Spleen (tissue), 7 donors: ENCODE results near the gene CSNK2A2.

Experiments used
- POLR2A ChIP-seq, 3 donors: fragments of 450-650 bp; IDR thresholded peaks; one replicate each; pipeline ENCODE4 v1.5.1; 2017; ENCODE audit warnings: antibody characterized with exemption in 3 of 3, mild to moderate bottlenecking in 1 of 3
- POLR2AphosphoS5 ChIP-seq, 3 donors: sonication (generic); formaldehyde crosslinking; IDR thresholded peaks; one replicate each; pipeline ENCODE4 v1.5.1; 2017; ENCODE audit warnings: antibody characterized with exemption in 3 of 3
- TF ChIP-seq, protein P1 (sequence below), 11 experiments: fragments of 200-600 bp in 7 of 11; fragments of 450-650 bp in 4 of 11; sonication (generic) in 4 of 11; IDR thresholded peaks in 8 of 11; conservative IDR thresholded peaks in 3 of 11; 1 replicate in 7 of 11; 2 replicates in 4 of 11; pipeline versions ENCODE4 v1.4.0 to v1.8.0; 2016 to 2021; ENCODE audit warnings: antibody characterized with exemption in 11 of 11, inconsistent platforms in 4 of 11, mild to moderate bottlenecking in 1 of 11
- donor health status: DM: no; HTN: no; CAD: no; lungs with moderate emphysema.
- donor health status: DM: no; HTN: no; CAD: no.
- donor health status: DM: no; HTN: no; CAD: no.

DNA sequence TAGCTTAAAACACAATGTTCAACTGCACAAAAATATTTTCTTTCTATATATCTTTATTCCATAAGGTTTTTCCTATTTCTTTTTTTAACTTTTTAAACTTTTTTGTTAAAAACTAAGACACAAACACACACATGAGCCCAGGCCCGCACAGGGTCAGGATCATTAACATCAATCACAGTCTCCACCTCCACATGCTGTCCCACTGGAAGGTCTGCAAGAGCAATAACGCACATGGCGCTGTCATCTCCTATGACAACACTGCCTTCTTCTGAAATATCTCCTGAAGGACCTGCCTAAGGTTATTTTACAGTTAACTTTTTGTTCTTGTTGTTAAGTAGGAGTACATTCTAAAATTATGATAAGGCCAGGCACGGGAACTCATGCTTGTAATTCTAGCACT is 72.9 kb downstream of the CSNK2A2 start:
- TF ChIP-seq, protein P1, sequence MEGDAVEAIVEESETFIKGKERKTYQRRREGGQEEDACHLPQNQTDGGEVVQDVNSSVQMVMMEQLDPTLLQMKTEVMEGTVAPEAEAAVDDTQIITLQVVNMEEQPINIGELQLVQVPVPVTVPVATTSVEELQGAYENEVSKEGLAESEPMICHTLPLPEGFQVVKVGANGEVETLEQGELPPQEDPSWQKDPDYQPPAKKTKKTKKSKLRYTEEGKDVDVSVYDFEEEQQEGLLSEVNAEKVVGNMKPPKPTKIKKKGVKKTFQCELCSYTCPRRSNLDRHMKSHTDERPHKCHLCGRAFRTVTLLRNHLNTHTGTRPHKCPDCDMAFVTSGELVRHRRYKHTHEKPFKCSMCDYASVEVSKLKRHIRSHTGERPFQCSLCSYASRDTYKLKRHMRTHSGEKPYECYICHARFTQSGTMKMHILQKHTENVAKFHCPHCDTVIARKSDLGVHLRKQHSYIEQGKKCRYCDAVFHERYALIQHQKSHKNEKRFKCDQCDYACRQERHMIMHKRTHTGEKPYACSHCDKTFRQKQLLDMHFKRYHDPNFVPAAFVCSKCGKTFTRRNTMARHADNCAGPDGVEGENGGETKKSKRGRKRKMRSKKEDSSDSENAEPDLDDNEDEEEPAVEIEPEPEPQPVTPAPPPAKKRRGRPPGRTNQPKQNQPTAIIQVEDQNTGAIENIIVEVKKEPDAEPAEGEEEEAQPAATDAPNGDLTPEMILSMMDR (IDR thresholded peaks at IDR 0.05 in 8 of 11, conservative IDR thresholded peaks at IDR 0.05 in 3 of 11) = no peak
- TF ChIP-seq POLR2A (IDR thresholded peaks at IDR 0.05) = no peak
- no peak for TF ChIP-seq POLR2AphosphoS5 (IDR thresholded peaks at IDR 0.05)
